ENCODE results near the gene PDSS2.
"Not testable (repeated sequence)": the region's sequence is repeated elsewhere in the genome, so short reads cannot be mapped to it uniquely, and the experiment has no call there.

The PDSS2 gene

GRCh38 chr6:107192830-107193229 is 266.5 kb downstream of the PDSS2 start:
- TF ChIP-seq POLR2A (IDR thresholded peaks at IDR 0.05; ENCODE audit: low read length) (no peak), GATA1 (IDR thresholded peaks at IDR 0.05; ENCODE audit: low read depth, low read length) (no peak)
- DNase-seq, result no peak

GRCh38 chr6:107187630-107188029 is 271.7 kb downstream of the PDSS2 start:
- DNase-seq, result peak; percentile 19 to 59
- no peak for TF ChIP-seq GATA1 (IDR thresholded peaks at IDR 0.05; ENCODE audit: low read depth, low read length)

GRCh38 chr6:107186047-107186446 is 273.3 kb downstream of the PDSS2 start:
- TF ChIP-seq GATA1 (IDR thresholded peaks at IDR 0.05; ENCODE audit: low read depth, low read length) (no peak), POLR2A (IDR thresholded peaks at IDR 0.05; ENCODE audit: low read length) (no peak)
- DNase-seq, result no peak

GRCh38 chr6:107185391-107185970 is 273.9 kb downstream of the PDSS2 start:
- no peak for TF ChIP-seq GATA1 (IDR thresholded peaks at IDR 0.05; ENCODE audit: low read depth, low read length)
- TF ChIP-seq POLR2A (IDR thresholded peaks at IDR 0.05; ENCODE audit: low read length), result no peak
- no peak for DNase-seq

GRCh38 chr6:107184435-107184834 is 274.9 kb downstream of the PDSS2 start:
- TF ChIP-seq GATA1 (IDR thresholded peaks at IDR 0.05; ENCODE audit: low read depth, low read length) (no peak), POLR2A (IDR thresholded peaks at IDR 0.05; ENCODE audit: low read length) (no peak)
- DNase-seq, result no peak

- no peak for DNase-seq
- TF ChIP-seq GATA1 (IDR thresholded peaks at IDR 0.05; ENCODE audit: low read depth, low read length), result no peak
- TF ChIP-seq POLR2A (IDR thresholded peaks at IDR 0.05; ENCODE audit: low read length), result no peak
Observed at GRCh38 chr6:107180099-107180498, 279.3 kb downstream of the PDSS2 start.

- peak; percentile 32 to 58 for DNase-seq
- no peak for TF ChIP-seq GATA1 (IDR thresholded peaks at IDR 0.05; ENCODE audit: low read depth, low read length)
- TF ChIP-seq POLR2A (IDR thresholded peaks at IDR 0.05; ENCODE audit: low read length), result no peak
Observed at GRCh38 chr6:107179004-107179403, 280.4 kb downstream of the PDSS2 start.

GRCh38 chr6:107173779-107174178 is 285.6 kb downstream of the PDSS2 start:
- no peak for DNase-seq
- TF ChIP-seq POLR2A (IDR thresholded peaks at IDR 0.05; ENCODE audit: low read length), result no peak
- TF ChIP-seq GATA1 (IDR thresholded peaks at IDR 0.05; ENCODE audit: low read depth, low read length), result no peak

- no peak for TF ChIP-seq GATA1 (IDR thresholded peaks at IDR 0.05; ENCODE audit: low read depth, low read length)
- TF ChIP-seq POLR2A (IDR thresholded peaks at IDR 0.05; ENCODE audit: low read length), result no peak
- no peak for DNase-seq
Observed at GRCh38 chr6:107171513-107171912, 287.9 kb downstream of the PDSS2 start.

- not testable (repeated sequence) for DNase-seq
Observed at GRCh38 chr6:107164299-107164698, 295.1 kb downstream of the PDSS2 start.

GRCh38 chr6:107161521-107161920 is 297.8 kb downstream of the PDSS2 start:
- TF ChIP-seq POLR2A (IDR thresholded peaks at IDR 0.05; ENCODE audit: low read length) (no peak), GATA1 (IDR thresholded peaks at IDR 0.05; ENCODE audit: low read depth, low read length) (no peak)

GRCh38 chr6:107156617-107157016 is 302.7 kb downstream of the PDSS2 start:
- TF ChIP-seq POLR2A (IDR thresholded peaks at IDR 0.05; ENCODE audit: low read length), result no peak
- no peak for TF ChIP-seq GATA1 (IDR thresholded peaks at IDR 0.05; ENCODE audit: low read depth, low read length)
- DNase-seq, result no peak

More at GRCh38 chr6:107161521-107161920, 297.8 kb downstream of the PDSS2 start:
- no peak for DNase-seq

- DNase-seq, result no peak
- TF ChIP-seq GATA1 (IDR thresholded peaks at IDR 0.05; ENCODE audit: low read depth, low read length), result no peak
- TF ChIP-seq POLR2A (IDR thresholded peaks at IDR 0.05; ENCODE audit: low read length), result no peak
Observed at GRCh38 chr6:107154801-107155160, 304.6 kb downstream of the PDSS2 start.

GRCh38 chr6:107154131-107154800 is 305.1 kb downstream of the PDSS2 start:
- DNase-seq, result no peak
- TF ChIP-seq GATA1 (IDR thresholded peaks at IDR 0.05; ENCODE audit: low read depth, low read length), result no peak
- TF ChIP-seq POLR2A (IDR thresholded peaks at IDR 0.05; ENCODE audit: low read length), result no peak

- DNase-seq, result no peak
- no peak for TF ChIP-seq POLR2A (IDR thresholded peaks at IDR 0.05; ENCODE audit: low read length)
- no peak for TF ChIP-seq GATA1 (IDR thresholded peaks at IDR 0.05; ENCODE audit: low read depth, low read length)
Observed at GRCh38 chr6:107152638-107153430, 306.5 kb downstream of the PDSS2 start.
